Measurements from ENCODE around the gene EPN2. TPM values are rescaled to one million over a fixed set of nuclear protein-coding genes. Genes with fewer than 3 reads are reported as not detected.

The EPN2 gene
- total RNA-seq, 4 donors from 2014 or later, result 18.9 to 31.8 (median 26.2) TPM

- TF ChIP-seq POLR2A (IDR thresholded peaks at IDR 0.05), result no peak
- TF ChIP-seq CTCF (IDR thresholded peaks at IDR 0.05 in 4 of 5, conservative IDR thresholded peaks at IDR 0.05 in 1 of 5), result no peak
- no peaks in the 10 kb centered on the region for H3K9me3 ChIP-seq
- ATAC-seq, result no peak
- peak overlapping the region in 1 of 4 donors; percentile 87 for H3K27ac ChIP-seq
- in situ Hi-C loops (cut with MboI; ENCODE audit: low sequenced_read_pairs in 4 of 4) (loop anchor here (5.0 to 25.0 kb wide), 4 partner anchors 86 to 403 kb away; partner anchors contain the start of gene ALDH3A2 (in 1 of the 4)), intact Hi-C loops (cut with DNase I; ENCODE audit: low total_unique reads) (loop anchor here (5.0 kb wide), 2 partner anchors 286 to 391 kb away; partner anchors contain the start of gene ALDH3A2)
- H3K27me3 ChIP-seq, result no peaks in the 10 kb centered on the region
- DNase-seq, result no peak
- no peak overlapping the region for H3K4me3 ChIP-seq
- no peaks in the 10 kb centered on the region for H3K36me3 ChIP-seq
- H3K4me1 ChIP-seq, result peaks cover 4 to 9% of the 10 kb centered on the region in 2 donors
Measured at GRCh38 chr17:19361326-19361725, 124.2 kb downstream of the EPN2 start.

GRCh38 chr17:19361944-19362276, 124.7 kb downstream of the EPN2 start:
- in situ Hi-C loops (cut with MboI; ENCODE audit: low sequenced_read_pairs in 4 of 4) (loop anchor here (5.0 to 25.0 kb wide), 4 partner anchors 85 to 403 kb away; partner anchors contain the start of gene ALDH3A2 (in 1 of the 4)), intact Hi-C loops (cut with DNase I; ENCODE audit: low total_unique reads) (loop anchor here (1.0 to 5.0 kb wide), 5 partner anchors 16 to 405 kb away; partner anchors contain the start of genes ALDH3A2 and MAPK7)
- Histone ChIP-seq H3K27me3 (no peaks in the 10 kb centered on the region), H3K4me1 (peaks cover 4 to 9% of the 10 kb centered on the region in 2 donors), H3K9me3 (no peaks in the 10 kb centered on the region), H3K4me3 (peak overlapping the region; percentile 60 to 86 (median 72)), H3K27ac (peak overlapping the region; percentile 79 to 92 (median 84)), H3K36me3 (no peaks in the 10 kb centered on the region)
- no peak for TF ChIP-seq POLR2A (IDR thresholded peaks at IDR 0.05)
- TF ChIP-seq CTCF (IDR thresholded peaks at IDR 0.05 in 4 of 5, conservative IDR thresholded peaks at IDR 0.05 in 1 of 5), result no peak
- ATAC-seq (no peak), DNase-seq (no peak)

GRCh38 chr17:19362277-19363113, 125.3 kb downstream of the EPN2 start, which contains the start of gene B9D1:
B9D1 (minus strand) TSS chr17:19362723; CDS start chr17:19362569, 154 bp downstream.
- Histone ChIP-seq H3K4me3 (peak within 1 kb of the TSS; percentile 60 to 86 (median 72)), H3K27me3 (no peaks in the 10 kb centered on the region), H3K27ac (peak within 1 kb of the TSS; percentile 79 to 92 (median 84)), H3K4me1 (peaks cover 4 to 9% of the 10 kb centered on the region in 2 donors), H3K9me3 (no peaks in the 10 kb centered on the region), H3K36me3 (no peaks in the 10 kb centered on the region)
- ATAC-seq (peak; percentile 96 to 97), DNase-seq (peak; percentile 86 to 93)
- intact Hi-C loops (cut with DNase I; ENCODE audit: low total_unique reads) (loop anchor here (1.0 to 5.0 kb wide), 5 partner anchors 16 to 404 kb away; partner anchors contain the start of genes ALDH3A2 and MAPK7), in situ Hi-C loops (cut with MboI; ENCODE audit: low sequenced_read_pairs in 4 of 4) (loop anchor here (5.0 to 25.0 kb wide), 4 partner anchors 85 to 402 kb away; partner anchors contain the start of gene ALDH3A2 (in 1 of the 4))
- TF ChIP-seq POLR2A (IDR thresholded peaks at IDR 0.05) (peak in 1 of 2 donors; percentile 44), CTCF (IDR thresholded peaks at IDR 0.05 in 4 of 5, conservative IDR thresholded peaks at IDR 0.05 in 1 of 5) (peak; percentile 99)

DNA sequence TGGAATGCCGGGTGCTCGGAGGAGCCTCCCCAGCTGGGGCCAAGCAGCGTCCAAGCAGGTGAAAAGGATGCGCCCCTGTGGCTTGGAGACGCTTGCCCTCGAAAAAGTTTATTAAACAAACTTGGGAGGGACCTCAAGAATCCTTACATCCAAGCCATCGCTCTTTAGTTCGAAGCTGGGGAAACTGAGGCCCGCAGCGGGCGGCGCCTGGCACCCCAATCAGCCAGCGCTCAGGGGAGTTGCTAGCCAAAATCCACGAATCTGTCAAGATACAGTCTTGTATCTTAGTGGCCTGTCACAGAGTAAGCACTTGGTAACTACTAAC, 125.9 kb downstream of the EPN2 start:
- Histone ChIP-seq H3K27me3 (no peaks in the 10 kb centered on the region), H3K4me3 (peak overlapping the region; percentile 60 to 86 (median 72)), H3K27ac (peak overlapping the region; percentile 79 to 92 (median 84)), H3K4me1 (peaks cover 4 to 9% of the 10 kb centered on the region in 2 donors), H3K9me3 (no peaks in the 10 kb centered on the region), H3K36me3 (no peaks in the 10 kb centered on the region)
- ATAC-seq (no peak), DNase-seq (no peak)
- in situ Hi-C loops (cut with MboI; ENCODE audit: low sequenced_read_pairs in 4 of 4) (loop anchor here (5.0 to 25.0 kb wide), 4 partner anchors 84 to 402 kb away; partner anchors contain the start of gene ALDH3A2 (in 1 of the 4)), intact Hi-C loops (cut with DNase I; ENCODE audit: low total_unique reads) (loop anchor here (2.0 to 5.0 kb wide), 3 partner anchors 284 to 404 kb away; partner anchors contain the start of gene ALDH3A2)
- TF ChIP-seq CTCF (IDR thresholded peaks at IDR 0.05 in 4 of 5, conservative IDR thresholded peaks at IDR 0.05 in 1 of 5) (peak in 1 of 5 experiments; percentile 36), POLR2A (IDR thresholded peaks at IDR 0.05) (no peak)
